T-cell (primary cell): ENCODE data around the gene SIL1. TPM values are rescaled to one million over a fixed set of nuclear protein-coding genes. Genes with fewer than 3 reads are reported as not detected.
"Not testable (repeated sequence)": the region's sequence is repeated elsewhere in the genome, so short reads cannot be mapped to it uniquely, and the experiment has no call there.

Source experiments
- ATAC-seq, 4 experiments: fragments of 200-7000 bp in 3 of 4; fragments of 150-1000 bp in 1 of 4; cut with Tn5 transposase; replicated peaks in 1 of 4; 1 replicate in 3 of 4; 2 replicates in 1 of 4; pipeline ENCODE4 v1.10.0; 2021; ENCODE audit warnings: moderate library complexity in 3 of 4, mild to moderate bottlenecking in 2 of 4, moderate number of reproducible peaks in 1 of 4
- CTCF ChIA-PET, 2 donors: fragments of 300-600 bp; sonication (Branson Sonifier 250); formaldehyde crosslinking; loops; one replicate each; lab custom pipeline; 2022; ENCODE audit warnings: antibody characterized with exemption in 2 of 2; lab: Charles Lee
- POLR2A ChIA-PET, 2 donors: fragments of 300-600 bp; sonication (Branson Sonifier 250); formaldehyde crosslinking; loops; one replicate each; lab custom pipeline; 2022; ENCODE audit warnings: antibody characterized with exemption in 2 of 2; lab: Charles Lee
- DNase-seq, 35 experiments: peaks; one replicate each; pipeline versions ENCODE4 v3.0.0 to v3.0.0-alpha.2; 2013 to 2023
- H3K27ac ChIP-seq: one replicate; pipeline ENCODE4 v1.5.1; 2013; ENCODE audit warnings: low read length
- H3K27me3 ChIP-seq, 2 experiments: replicated peaks in 1 of 2; 1 replicate in 1 of 2; 2 replicates in 1 of 2; pipeline versions ENCODE4 v1.6.1 to v1.7.0; 2013; ENCODE audit warnings: low read length in 1 of 2, mixed read lengths in 1 of 2; ENCODE audit not compliant: control insufficient read depth in 2 of 2, insufficient read depth in 2 of 2; ENCODE audit errors: extremely low read depth in 1 of 2
- H3K36me3 ChIP-seq, 2 donors: 1 replicate in 1 of 2; 2 replicates in 1 of 2; pipeline versions ENCODE4 v1.6.1 to v1.7.0; 2013; ENCODE audit warnings: low read length in 1 of 2; ENCODE audit not compliant: control insufficient read depth in 2 of 2, insufficient read depth in 1 of 2; ENCODE audit errors: extremely low read depth in 1 of 2
- H3K4me1 ChIP-seq, 2 experiments: 1 replicate in 1 of 2; 2 replicates in 1 of 2; pipeline versions ENCODE4 v1.6.1 to v1.7.0; 2013; ENCODE audit warnings: low read length in 2 of 2, mixed read lengths in 1 of 2; ENCODE audit not compliant: insufficient read depth in 2 of 2, control insufficient read depth in 1 of 2; ENCODE audit errors: extremely low read depth in 1 of 2
- H3K4me3 ChIP-seq, 2 donors: 1 replicate in 1 of 2; 2 replicates in 1 of 2; pipeline versions ENCODE4 v1.5.1 to v1.7.0; 2013; ENCODE audit warnings: mild to moderate bottlenecking in 2 of 2, low read length in 1 of 2, moderate library complexity in 1 of 2; ENCODE audit not compliant: control insufficient read depth in 1 of 2; ENCODE audit errors: extremely low read depth in 1 of 2
- H3K9me3 ChIP-seq: 2 replicates; pipeline ENCODE4 v1.7.0; 2013
- H3K27ac Mint-ChIP-seq, 2 donors: one replicate each; pipeline ENCODE4 v1.8.0; 2020 to 2021; ENCODE audit warnings: mild to moderate bottlenecking in 2 of 2, mixed read lengths in 2 of 2
- H3K27me3 Mint-ChIP-seq, 2 donors: one replicate each; pipeline ENCODE4 v1.8.0; 2021 to 2022; ENCODE audit warnings: mixed read lengths in 2 of 2
- H3K36me3 Mint-ChIP-seq: one replicate; pipeline ENCODE4 v1.8.0; 2021; ENCODE audit warnings: mixed read lengths
- H3K4me1 Mint-ChIP-seq, 3 donors: one replicate each; pipeline ENCODE4 v1.8.0; 2020 to 2022; ENCODE audit warnings: mixed read lengths in 3 of 3, mild to moderate bottlenecking in 1 of 3
- H3K4me3 Mint-ChIP-seq, 3 donors: one replicate each; pipeline ENCODE4 v1.8.0; 2020 to 2022; ENCODE audit warnings: mild to moderate bottlenecking in 3 of 3, mixed read lengths in 3 of 3, moderate library complexity in 3 of 3
- H3K9me3 Mint-ChIP-seq, 3 donors: one replicate each; pipeline ENCODE4 v1.8.0; 2020 to 2022; ENCODE audit warnings: mixed read lengths in 3 of 3
- WGBS: methylation state at CpG from one replicate; pipeline ENCODE4 v1.1.5; 2013; ENCODE audit warnings: missing lambda C conversion rate; ENCODE audit not compliant: insufficient coverage; 5-methylcytosine and 5-hydroxymethylcytosine counted together
- total RNA-seq, 35 experiments: library from RNA in 6 of 35; stranded (reverse) in 6 of 35; fragments of 120-200 nt in 1 of 35; gene quantifications; one replicate each; pipeline versions ENCODE4 v1.2.1 to v1.2.4 and lab custom pipeline; 2013 to 2026

The SIL1 gene
- total RNA-seq, 5 donors from 2014 or later (not counting 1 experiment from before 2014, with no cell fraction given): 14.2 to 16.5 (median 15.8) TPM

- H3K27me3 ChIP-seq, H3K27ac ChIP-seq, POLR2A ChIA-PET, H3K9me3 ChIP-seq, H3K27me3 Mint-ChIP-seq, H3K36me3 Mint-ChIP-seq, H3K4me3 Mint-ChIP-seq, H3K4me3 ChIP-seq, H3K4me1 Mint-ChIP-seq, H3K27ac Mint-ChIP-seq, CTCF ChIA-PET, DNase-seq, H3K4me1 ChIP-seq, H3K9me3 Mint-ChIP-seq, ATAC-seq, H3K36me3 ChIP-seq: not testable (repeated sequence)
- WGBS: 82% methylated on average over 2 of the region's 3 CpGs
These were observed 33.3 kb downstream of the SIL1 start for GRCh38 chr5:139164897-139165296.

GRCh38 chr5:139164020-139164419, 34.1 kb downstream of the SIL1 start:
- no peak for DNase-seq
- no peaks in the 10 kb centered on the region for H3K9me3 ChIP-seq
- ChIA-PET CTCF (interaction anchor here in 1 of 2 donors (0.6 kb wide), 1 partner anchor 93 kb away, joined by 3 read pairs; no protein-coding TSS in a partner anchor), POLR2A (no interaction called here)
- H3K36me3 ChIP-seq: no peaks in the 10 kb centered on the region
- 100% methylated on average over 1 of the region's 3 CpGs for WGBS
- no peak overlapping the region for H3K27ac ChIP-seq
- no peaks in the 10 kb centered on the region for H3K4me1 ChIP-seq
- no peak for ATAC-seq
- H3K9me3 Mint-ChIP-seq: no peaks in the 10 kb centered on the region
- H3K4me1 Mint-ChIP-seq: peaks cover 0 to 3% (median 0%) of the 10 kb centered on the region in 3 donors
- no peak overlapping the region for H3K4me3 ChIP-seq
- H3K27me3 Mint-ChIP-seq: no peaks in the 10 kb centered on the region
- no peak overlapping the region for H3K27ac Mint-ChIP-seq
- no peaks in the 10 kb centered on the region for H3K27me3 ChIP-seq
- H3K4me3 Mint-ChIP-seq: no peak overlapping the region
- peaks cover 2% of the 10 kb centered on the region for H3K36me3 Mint-ChIP-seq

- DNase-seq (no peak), ATAC-seq (no peak)
- CTCF ChIA-PET: no interaction called here
- H3K4me1 ChIP-seq: no peaks in the 10 kb centered on the region
- no peaks in the 10 kb centered on the region for H3K9me3 Mint-ChIP-seq
- H3K27me3 Mint-ChIP-seq: no peaks in the 10 kb centered on the region
- H3K36me3 Mint-ChIP-seq: peaks cover 14% of the 10 kb centered on the region
- no peaks in the 10 kb centered on the region for H3K9me3 ChIP-seq
- H3K36me3 ChIP-seq: no peaks in the 10 kb centered on the region
- no peak overlapping the region for H3K27ac ChIP-seq
- POLR2A ChIA-PET: interaction anchor here in 1 of 2 donors (0.6 kb wide), 1 partner anchor 10 kb away, joined by 10 read pairs; no protein-coding TSS in a partner anchor
- no peak overlapping the region for H3K27ac Mint-ChIP-seq
- no peak overlapping the region for H3K4me3 Mint-ChIP-seq
- H3K4me3 ChIP-seq: no peak overlapping the region
- no peaks in the 10 kb centered on the region for H3K4me1 Mint-ChIP-seq
- WGBS: no CpG with 5 or more reads among the region's 4 CpGs
- no peaks in the 10 kb centered on the region for H3K27me3 ChIP-seq
These were observed 35.7 kb downstream of the SIL1 start for GRCh38 chr5:139162448-139162847.

DNA sequence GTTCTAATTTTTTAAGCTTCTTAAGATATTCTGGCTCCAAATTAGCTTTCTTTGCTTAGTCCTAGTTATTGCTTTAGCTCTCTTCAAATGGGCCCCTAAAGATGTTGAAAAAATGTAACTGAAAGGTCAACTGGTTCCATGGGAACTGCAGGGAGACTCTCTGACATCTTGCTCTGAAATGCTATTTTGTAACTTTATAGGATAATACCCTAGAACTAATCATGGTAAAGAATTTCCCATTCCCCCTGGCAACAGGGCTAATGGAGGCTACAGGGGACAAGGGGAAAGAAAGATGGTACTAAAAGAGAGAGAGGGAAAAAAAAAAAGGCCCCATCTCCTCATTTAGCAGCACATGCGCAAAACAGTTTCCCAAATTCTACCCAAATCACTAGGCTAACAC, 39.4 kb downstream of the SIL1 start:
- no peak overlapping the region for H3K27ac Mint-ChIP-seq
- CTCF ChIA-PET: interaction anchor here in 1 of 2 donors (0.7 kb wide), 1 partner anchor 1500 kb away, joined by 3 read pairs; no protein-coding TSS in a partner anchor
- no peaks in the 10 kb centered on the region for H3K4me1 Mint-ChIP-seq
- peaks cover 29% of the 10 kb centered on the region for H3K36me3 Mint-ChIP-seq
- DNase-seq: no peak
- no peaks in the 10 kb centered on the region for H3K27me3 Mint-ChIP-seq
- Histone ChIP-seq H3K4me3 (no peak overlapping the region), H3K27me3 (no peaks in the 10 kb centered on the region), H3K36me3 (peaks cover 0 to 3% of the 10 kb centered on the region in 2 donors), H3K4me1 (no peaks in the 10 kb centered on the region), H3K27ac (no peak overlapping the region), H3K9me3 (no peaks in the 10 kb centered on the region)
- no peaks in the 10 kb centered on the region for H3K9me3 Mint-ChIP-seq
- H3K4me3 Mint-ChIP-seq: no peak overlapping the region
- WGBS: no CpG with 5 or more reads among the region's 1 CpG
- POLR2A ChIA-PET: interaction anchor here in 1 of 2 donors (0.7 kb wide), 1 partner anchor 313 kb away, joined by 5 read pairs; no protein-coding TSS in a partner anchor
- ATAC-seq: no peak

DNA sequence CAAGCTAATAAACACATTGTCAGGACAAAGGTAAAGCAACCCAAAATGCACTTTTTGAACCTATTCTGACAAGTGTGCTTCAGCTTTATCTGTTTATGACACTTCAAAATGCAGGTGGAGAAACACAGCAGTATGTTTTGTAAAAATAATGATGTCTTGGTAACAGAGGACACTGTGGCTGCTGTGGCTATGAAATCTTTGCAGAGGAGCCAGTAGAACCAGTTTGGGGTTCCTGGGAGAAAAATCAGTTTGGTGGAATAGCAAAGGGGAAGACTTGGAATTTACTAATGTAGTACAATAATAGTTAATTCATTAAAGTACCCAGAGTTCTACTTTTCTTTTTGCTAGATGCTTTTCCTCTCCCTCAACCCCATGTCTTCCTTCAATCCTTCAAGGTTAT, 40.6 kb downstream of the SIL1 start:
- no peaks in the 10 kb centered on the region for H3K4me1 Mint-ChIP-seq
- H3K9me3 Mint-ChIP-seq: no peaks in the 10 kb centered on the region
- no peak for DNase-seq
- ChIA-PET POLR2A (no interaction called here), CTCF (no interaction called here)
- ATAC-seq: no peak
- Histone ChIP-seq H3K27me3 (no peaks in the 10 kb centered on the region), H3K9me3 (no peaks in the 10 kb centered on the region), H3K27ac (no peak overlapping the region), H3K36me3 (peaks cover 0 to 3% of the 10 kb centered on the region in 2 donors), H3K4me3 (no peak overlapping the region), H3K4me1 (no peaks in the 10 kb centered on the region)
- no peak overlapping the region for H3K27ac Mint-ChIP-seq
- H3K4me3 Mint-ChIP-seq: no peak overlapping the region
- H3K27me3 Mint-ChIP-seq: no peaks in the 10 kb centered on the region
- peaks cover 32% of the 10 kb centered on the region for H3K36me3 Mint-ChIP-seq

DNA sequence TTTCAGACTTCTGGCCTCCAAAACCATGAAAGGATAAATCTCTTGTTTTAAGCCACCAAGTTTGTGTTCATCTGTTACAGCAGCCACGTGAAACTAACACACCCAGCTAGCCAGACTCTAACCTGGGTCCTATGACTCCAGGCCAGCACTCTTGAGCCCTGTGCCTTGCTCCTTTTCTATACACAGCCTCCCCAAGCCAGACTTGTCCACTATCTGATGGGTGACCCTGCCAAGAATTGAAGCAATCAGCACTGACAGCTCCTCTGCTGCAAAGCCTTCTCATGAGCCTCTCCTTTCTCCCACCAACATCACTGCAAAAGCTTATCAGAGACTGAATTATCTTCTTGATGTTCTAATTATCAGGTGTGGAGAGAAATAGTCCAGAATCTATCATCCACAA, 41.4 kb downstream of the SIL1 start:
- no peak overlapping the region for H3K27ac ChIP-seq
- H3K27me3 ChIP-seq: no peaks in the 10 kb centered on the region
- Mint-ChIP-seq H3K4me3 (no peak overlapping the region), H3K36me3 (peaks cover 32% of the 10 kb centered on the region), H3K27ac (no peak overlapping the region), H3K9me3 (no peaks in the 10 kb centered on the region), H3K4me1 (no peaks in the 10 kb centered on the region), H3K27me3 (no peaks in the 10 kb centered on the region)
- peaks cover 0 to 3% of the 10 kb centered on the region in 2 donors for H3K36me3 ChIP-seq
- H3K4me1 ChIP-seq: no peaks in the 10 kb centered on the region
- ChIA-PET POLR2A (no interaction called here), CTCF (no interaction called here)
- no peak overlapping the region for H3K4me3 ChIP-seq
- no peaks in the 10 kb centered on the region for H3K9me3 ChIP-seq
- ATAC-seq: no peak
- DNase-seq: no peak
- WGBS: 83% methylated on average over 1 of the region's 1 CpG

GRCh38 chr5:139155333-139155732, 42.8 kb downstream of the SIL1 start:
- Mint-ChIP-seq H3K4me1 (peaks cover 0 to under 1% (median under 1%) of the 10 kb centered on the region in 3 donors), H3K9me3 (no peaks in the 10 kb centered on the region), H3K27ac (no peak overlapping the region), H3K4me3 (no peak overlapping the region), H3K27me3 (no peaks in the 10 kb centered on the region), H3K36me3 (peaks cover 32% of the 10 kb centered on the region)
- no peak for DNase-seq
- CTCF ChIA-PET: no interaction called here
- no peak overlapping the region for H3K4me3 ChIP-seq
- H3K4me1 ChIP-seq: no peaks in the 10 kb centered on the region
- no peak for ATAC-seq
- peaks cover 0 to 3% of the 10 kb centered on the region in 2 donors for H3K36me3 ChIP-seq
- no peaks in the 10 kb centered on the region for H3K9me3 ChIP-seq
- no peaks in the 10 kb centered on the region for H3K27me3 ChIP-seq
- H3K27ac ChIP-seq: no peak overlapping the region
- 100% methylated on average over 2 of the region's 5 CpGs for WGBS
- POLR2A ChIA-PET: no interaction called here
